Right renal pelvis (tissue), 4 donors: ENCODE measurements around the gene HRH1. TPM values are rescaled to one million over a fixed set of nuclear protein-coding genes. Genes with fewer than 3 reads are reported as not detected.
A peak's percentile ranks its signal among the peaks of the same experiment; 100 is the strongest.
"Not testable (repeated sequence)": the region's sequence is repeated elsewhere in the genome, so short reads cannot be mapped to it uniquely, and the experiment has no call there.

ENCODE experiments used
- DNase-seq, 4 donors: peaks; one replicate each; pipeline ENCODE4 v3.0.0-alpha.2; 2013; ENCODE audit warnings: low read depth in 4 of 4, low spot score in 3 of 4, missing footprints in 1 of 4
- polyA plus RNA-seq, 4 donors: library from polyadenylated mRNA; unstranded; fragments of 120-200 nt; gene quantifications; one replicate each; pipeline ENCODE4 v1.2.1, GENCODE V29; 2013; ENCODE audit not compliant: insufficient read length in 4 of 4

Gene HRH1
- polyA plus RNA-seq, 4 donors, result 2.3 to 3.0 (median 2.6) TPM

- peak in 3 of 4 donors; percentile 10 to 20 (median 16) for DNase-seq
Measured at GRCh38 chr3:11236588-11237461, 82.5 kb downstream of the HRH1 start.

GRCh38 chr3:11238060-11238459 is 83.8 kb downstream of the HRH1 start:
- DNase-seq, result no peak

- no peak for DNase-seq
Measured at GRCh38 chr3:11238880-11239279, 84.6 kb downstream of the HRH1 start.

- DNase-seq, result no peak
Measured at GRCh38 chr3:11239796-11240195, 85.5 kb downstream of the HRH1 start.

GRCh38 chr3:11240496-11240895 is 86.2 kb downstream of the HRH1 start:
- no peak for DNase-seq

- DNase-seq, result no peak
Measured at GRCh38 chr3:11244121-11244677, 89.9 kb downstream of the HRH1 start.

- no peak for DNase-seq
Measured at GRCh38 chr3:11245276-11245675, 91.0 kb downstream of the HRH1 start.

- no peak for DNase-seq
Measured at GRCh38 chr3:11245827-11246662, 91.8 kb downstream of the HRH1 start.

- no peak for DNase-seq
Measured at GRCh38 chr3:11246663-11246970, 92.3 kb downstream of the HRH1 start.

- no peak for DNase-seq
Measured at GRCh38 chr3:11247362-11247761, 93.1 kb downstream of the HRH1 start.

GRCh38 chr3:11248596-11248995 is 94.3 kb downstream of the HRH1 start:
- DNase-seq, result no peak

- DNase-seq, result no peak
Measured at GRCh38 chr3:11250902-11251806, 96.9 kb downstream of the HRH1 start.

- no peak for DNase-seq
Measured at GRCh38 chr3:11251807-11252176, 97.5 kb downstream of the HRH1 start.

GRCh38 chr3:11254876-11255275 is 100.6 kb downstream of the HRH1 start:
- DNase-seq, result no peak

- DNase-seq, result not testable (repeated sequence)
Measured at GRCh38 chr3:11255537-11255936, 101.2 kb downstream of the HRH1 start.

GRCh38 chr3:11258958-11259357 is 104.7 kb downstream of the HRH1 start:
- no peak for DNase-seq

GRCh38 chr3:11260460-11260859 is 106.2 kb downstream of the HRH1 start:
- DNase-seq, result no peak

GRCh38 chr3:11269007-11269406 is 114.7 kb downstream of the HRH1 start:
- DNase-seq, result no peak

GRCh38 chr3:11271986-11272904 is 118.0 kb downstream of the HRH1 start, which contains the start of gene ATG7:
TSS of gene ATG7 (plus strand) at chr3:11272397. CDS start at chr3:11298696, 26,299 bp downstream.
- peak; percentile 90 to 95 (median 91) for DNase-seq
